ENCODE data around the gene ZNRD2. TPM values are rescaled to one million over a fixed set of nuclear protein-coding genes. Genes with fewer than 3 reads are reported as not detected.
A peak's percentile ranks its signal among the peaks of the same experiment; 100 is the strongest.

The ZNRD2 gene
- total and polyA plus RNA-seq, 2 experiments from 2014 or later, result 20.5 to 52.4 TPM

DNA sequence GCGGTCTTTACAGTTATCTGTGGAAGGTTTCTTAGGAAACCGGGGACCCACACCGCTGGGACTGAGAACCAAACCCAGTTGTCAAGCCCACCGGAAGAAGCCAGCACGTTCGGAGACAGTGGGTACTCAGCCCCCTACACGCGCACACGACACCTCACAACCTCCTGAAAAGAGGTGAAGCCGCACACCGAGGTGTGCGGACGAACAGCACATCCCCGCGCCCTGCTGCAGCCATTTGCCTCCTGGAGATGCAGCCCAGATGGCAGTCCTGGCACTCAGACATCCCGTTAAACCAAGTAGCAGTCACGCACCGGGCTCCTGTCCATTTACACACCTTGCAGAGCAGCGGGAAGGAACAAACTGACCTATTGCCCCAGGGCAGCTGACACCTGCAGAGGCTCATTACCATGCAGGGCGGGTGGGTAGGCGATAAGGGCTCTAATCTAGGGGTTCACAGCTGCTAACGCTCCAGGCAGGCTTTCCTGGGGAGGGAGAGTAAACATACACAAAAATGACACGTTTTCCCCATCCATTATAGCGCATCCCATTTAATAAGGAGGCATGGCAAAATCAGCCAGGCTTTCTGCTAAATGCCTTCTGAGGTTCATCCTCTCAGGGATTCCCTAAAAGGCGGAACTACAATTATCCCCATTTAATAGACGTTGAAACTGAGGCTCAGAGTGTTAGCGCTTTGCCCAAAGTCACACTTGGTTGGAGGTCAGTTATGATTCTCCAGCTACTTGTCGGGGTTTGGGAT lies 4.7 kb downstream of the ZNRD2 start:
- Histone ChIP-seq H3K9me3 (ENCODE audit: low read depth) (no peaks in the 10 kb centered on the region), H3K4me2 (peak overlapping the region; percentile 98), H3K36me3 (replicated peaks; ENCODE audit: insufficient read depth, low read depth) (no peaks in the 10 kb centered on the region), H3K4me3 (peak overlapping the region; percentile 79), H3K4me1 (ENCODE audit: insufficient read depth) (peaks cover 57% of the 10 kb centered on the region), H3K9me2 (replicated peaks; ENCODE audit: insufficient read depth) (no peaks in the 10 kb centered on the region), H3K27me3 (no peaks in the 10 kb centered on the region), H2AFZ (no peak overlapping the region), H4K20me1 (ENCODE audit: insufficient read depth, poor library complexity, severe bottlenecking) (peaks cover 19% of the 10 kb centered on the region), H3K27ac (peak overlapping the region; percentile 82), H3K79me2 (peaks cover 31% of the 10 kb centered on the region)
- DNase-seq (ENCODE audit: low spot score), result peak; percentile 71
- WGBS (ENCODE audit: low lambda C conversion rate, missing lambda C conversion rate), result 20% methylated on average over 28 of the region's 28 CpGs
- no peak for TF ChIP-seq EZH2 (IDR thresholded peaks at IDR 0.05; ENCODE audit: borderline replicate concordance)
- TF ChIP-seq, protein P1, sequence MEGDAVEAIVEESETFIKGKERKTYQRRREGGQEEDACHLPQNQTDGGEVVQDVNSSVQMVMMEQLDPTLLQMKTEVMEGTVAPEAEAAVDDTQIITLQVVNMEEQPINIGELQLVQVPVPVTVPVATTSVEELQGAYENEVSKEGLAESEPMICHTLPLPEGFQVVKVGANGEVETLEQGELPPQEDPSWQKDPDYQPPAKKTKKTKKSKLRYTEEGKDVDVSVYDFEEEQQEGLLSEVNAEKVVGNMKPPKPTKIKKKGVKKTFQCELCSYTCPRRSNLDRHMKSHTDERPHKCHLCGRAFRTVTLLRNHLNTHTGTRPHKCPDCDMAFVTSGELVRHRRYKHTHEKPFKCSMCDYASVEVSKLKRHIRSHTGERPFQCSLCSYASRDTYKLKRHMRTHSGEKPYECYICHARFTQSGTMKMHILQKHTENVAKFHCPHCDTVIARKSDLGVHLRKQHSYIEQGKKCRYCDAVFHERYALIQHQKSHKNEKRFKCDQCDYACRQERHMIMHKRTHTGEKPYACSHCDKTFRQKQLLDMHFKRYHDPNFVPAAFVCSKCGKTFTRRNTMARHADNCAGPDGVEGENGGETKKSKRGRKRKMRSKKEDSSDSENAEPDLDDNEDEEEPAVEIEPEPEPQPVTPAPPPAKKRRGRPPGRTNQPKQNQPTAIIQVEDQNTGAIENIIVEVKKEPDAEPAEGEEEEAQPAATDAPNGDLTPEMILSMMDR (IDR thresholded peaks at IDR 0.05; ENCODE audit: poor library complexity), result no peak
- TF ChIP-seq EZH2phosphoT487 (IDR thresholded peaks at IDR 0.05; ENCODE audit: low read depth, severe bottlenecking, unreplicated experiment), result no peak

- H3K27me3 ChIP-seq, result no peaks in the 10 kb centered on the region
- peak within 1 kb of the TSS; percentile 79 for H3K4me3 ChIP-seq
- H3K27ac ChIP-seq, result peak within 1 kb of the TSS; percentile 82
- TF ChIP-seq EZH2phosphoT487 (IDR thresholded peaks at IDR 0.05; ENCODE audit: low read depth, severe bottlenecking, unreplicated experiment) (no peak), EZH2 (IDR thresholded peaks at IDR 0.05; ENCODE audit: borderline replicate concordance) (no peak)
- TF ChIP-seq, protein P1 (IDR thresholded peaks at IDR 0.05; ENCODE audit: poor library complexity), result no peak
- peaks cover 57% of the 10 kb centered on the region for H3K4me1 ChIP-seq (ENCODE audit: insufficient read depth)
- H3K79me2 ChIP-seq, result peaks cover 27% of the 10 kb centered on the region
- H3K36me3 ChIP-seq (replicated peaks; ENCODE audit: insufficient read depth, low read depth), result no peaks in the 10 kb centered on the region
- peak; percentile 85 for DNase-seq (ENCODE audit: low spot score)
- H3K9me3 ChIP-seq (ENCODE audit: low read depth), result no peaks in the 10 kb centered on the region
- no peaks in the 10 kb centered on the region for H3K9me2 ChIP-seq (replicated peaks; ENCODE audit: insufficient read depth)
- no peak within 1 kb of the TSS for H2AFZ ChIP-seq
- 8% methylated on average over 28 of the region's 69 CpGs for WGBS (ENCODE audit: low lambda C conversion rate, missing lambda C conversion rate)
- peak within 1 kb of the TSS; percentile 98 for H3K4me2 ChIP-seq
- peaks cover 19% of the 10 kb centered on the region for H4K20me1 ChIP-seq (ENCODE audit: insufficient read depth, poor library complexity, severe bottlenecking)
Measured at GRCh38 chr11:65575568-65576231, 5.4 kb downstream of the ZNRD2 start, which contains the start of gene EHBP1L1. EHBP1L1 (plus strand) TSS chr11:65576053; CDS start chr11:65576303, 250 bp downstream.

DNA sequence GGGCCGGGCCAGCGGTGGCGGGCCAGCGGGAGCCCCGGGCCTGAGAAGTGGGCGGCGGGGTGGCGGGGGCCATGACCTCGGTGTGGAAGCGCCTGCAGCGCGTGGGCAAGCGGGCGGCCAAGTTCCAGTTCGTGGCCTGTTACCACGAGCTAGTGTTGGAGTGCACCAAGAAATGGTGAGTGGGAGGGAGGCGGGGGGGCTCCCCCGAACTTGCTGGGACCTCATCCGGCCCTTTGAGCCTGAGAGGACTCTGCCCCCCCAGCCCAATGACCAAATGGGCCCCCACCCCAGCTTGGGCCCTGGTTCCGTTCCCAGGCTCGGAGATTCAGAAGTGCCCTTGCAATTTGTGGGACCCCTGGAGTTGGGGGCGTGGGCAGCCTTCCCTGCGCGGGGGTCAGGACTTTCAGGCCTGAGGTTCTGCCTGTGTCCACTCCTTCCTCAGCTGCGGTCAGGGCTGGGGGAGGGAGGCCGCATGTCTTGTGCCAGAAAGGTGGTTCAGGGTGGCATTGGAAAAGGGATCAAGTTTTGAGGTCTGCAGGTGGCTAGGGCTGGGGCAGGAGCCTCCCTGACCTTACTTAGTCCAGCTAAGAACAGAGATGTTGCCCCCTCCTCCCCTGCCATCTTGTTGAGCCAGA lies 6.1 kb downstream of the ZNRD2 start:
- Histone ChIP-seq H3K4me2 (peak overlapping the region; percentile 98), H3K36me3 (replicated peaks; ENCODE audit: insufficient read depth, low read depth) (no peaks in the 10 kb centered on the region), H3K4me3 (peak overlapping the region; percentile 79), H3K9me3 (ENCODE audit: low read depth) (no peaks in the 10 kb centered on the region), H3K79me2 (peaks cover 21% of the 10 kb centered on the region), H3K27ac (no peak overlapping the region), H4K20me1 (ENCODE audit: insufficient read depth, poor library complexity, severe bottlenecking) (peaks cover 19% of the 10 kb centered on the region), H3K4me1 (ENCODE audit: insufficient read depth) (peaks cover 51% of the 10 kb centered on the region), H2AFZ (no peak overlapping the region), H3K27me3 (no peaks in the 10 kb centered on the region), H3K9me2 (replicated peaks; ENCODE audit: insufficient read depth) (no peaks in the 10 kb centered on the region)
- DNase-seq (ENCODE audit: low spot score), result no peak
- TF ChIP-seq EZH2phosphoT487 (IDR thresholded peaks at IDR 0.05; ENCODE audit: low read depth, severe bottlenecking, unreplicated experiment) (no peak), EZH2 (IDR thresholded peaks at IDR 0.05; ENCODE audit: borderline replicate concordance) (no peak)
- TF ChIP-seq, protein P1 (IDR thresholded peaks at IDR 0.05; ENCODE audit: poor library complexity), result no peak
- 66% methylated on average over 7 of the region's 26 CpGs for WGBS (ENCODE audit: low lambda C conversion rate, missing lambda C conversion rate)
